HG02970 (cell line): ENCODE results near the gene NR1D1.

Experiments
- ATAC-seq: cut with Tn5 transposase; IDR thresholded peaks from one replicate; pipeline ENCODE4 v1.9.1; 2021; ENCODE audit warnings: mild to moderate bottlenecking, moderate library complexity, moderate number of reproducible peaks; ENCODE audit not compliant: unreplicated experiment, low FRiP score

The NR1D1 gene

DNA sequence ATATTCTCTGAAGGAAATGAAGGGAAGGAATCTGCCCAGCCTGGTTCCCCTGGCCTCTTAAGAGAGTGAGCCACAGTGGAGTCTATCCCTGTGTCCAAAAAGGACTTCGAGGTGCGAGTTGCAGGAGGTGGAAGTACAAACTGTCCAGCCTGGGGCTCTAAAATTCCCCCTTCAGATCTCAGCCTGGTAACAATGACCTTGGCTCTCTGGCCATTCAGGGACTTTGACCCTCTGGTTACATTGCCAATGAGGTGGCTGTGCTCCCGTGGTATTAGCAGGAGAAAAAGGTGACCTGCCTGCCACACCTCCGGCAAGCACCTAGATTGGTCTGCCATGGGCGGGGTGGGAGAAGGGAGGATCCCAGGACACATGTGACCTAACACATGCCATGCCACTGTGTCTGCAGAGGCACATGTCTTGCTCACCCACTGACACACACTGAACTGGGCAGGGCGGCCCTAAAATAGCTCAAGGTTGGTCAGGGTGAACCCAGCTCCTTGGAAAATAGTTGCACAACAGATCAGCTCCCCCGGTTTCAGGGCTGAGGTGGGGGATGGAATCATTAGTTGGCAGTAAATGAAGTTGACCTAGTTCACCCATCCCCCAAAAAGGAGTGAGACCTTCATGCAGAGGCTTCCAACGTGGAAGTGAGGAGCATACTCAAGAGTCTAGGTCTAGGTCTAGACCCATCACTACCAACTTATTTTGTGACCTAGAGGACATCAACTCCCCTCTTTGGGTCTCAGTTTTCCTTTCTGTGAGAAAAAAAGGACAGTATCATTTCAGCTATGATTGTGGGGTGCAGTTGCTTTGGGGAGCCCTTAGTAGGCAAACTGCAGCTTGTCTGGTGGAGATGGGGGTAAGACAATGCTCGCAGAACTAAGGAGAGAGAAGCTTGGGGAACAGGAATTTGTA, 2.2 kb downstream of the NR1D1 start:
- no peak for ATAC-seq

DNA sequence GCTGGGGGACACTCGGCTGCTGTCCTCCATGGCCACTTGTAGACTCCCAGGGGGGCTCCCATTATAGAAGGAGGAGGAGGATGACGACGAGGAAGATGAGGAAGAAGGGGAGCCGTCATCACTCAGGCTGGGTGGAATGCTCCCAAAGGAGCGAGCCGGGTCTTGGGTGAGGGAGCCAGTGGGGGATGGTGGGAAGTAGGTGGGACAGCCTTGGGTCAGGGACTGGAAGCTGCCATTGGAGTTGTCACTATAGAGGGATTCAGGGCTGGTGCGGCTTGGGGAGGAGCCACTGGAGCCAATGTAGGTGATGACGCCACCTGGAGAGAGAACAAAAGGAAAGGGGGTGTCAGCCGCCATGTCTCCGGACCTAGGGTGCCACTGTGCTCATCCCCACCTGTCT, 3.3 kb downstream of the NR1D1 start:
- no peak for ATAC-seq

DNA sequence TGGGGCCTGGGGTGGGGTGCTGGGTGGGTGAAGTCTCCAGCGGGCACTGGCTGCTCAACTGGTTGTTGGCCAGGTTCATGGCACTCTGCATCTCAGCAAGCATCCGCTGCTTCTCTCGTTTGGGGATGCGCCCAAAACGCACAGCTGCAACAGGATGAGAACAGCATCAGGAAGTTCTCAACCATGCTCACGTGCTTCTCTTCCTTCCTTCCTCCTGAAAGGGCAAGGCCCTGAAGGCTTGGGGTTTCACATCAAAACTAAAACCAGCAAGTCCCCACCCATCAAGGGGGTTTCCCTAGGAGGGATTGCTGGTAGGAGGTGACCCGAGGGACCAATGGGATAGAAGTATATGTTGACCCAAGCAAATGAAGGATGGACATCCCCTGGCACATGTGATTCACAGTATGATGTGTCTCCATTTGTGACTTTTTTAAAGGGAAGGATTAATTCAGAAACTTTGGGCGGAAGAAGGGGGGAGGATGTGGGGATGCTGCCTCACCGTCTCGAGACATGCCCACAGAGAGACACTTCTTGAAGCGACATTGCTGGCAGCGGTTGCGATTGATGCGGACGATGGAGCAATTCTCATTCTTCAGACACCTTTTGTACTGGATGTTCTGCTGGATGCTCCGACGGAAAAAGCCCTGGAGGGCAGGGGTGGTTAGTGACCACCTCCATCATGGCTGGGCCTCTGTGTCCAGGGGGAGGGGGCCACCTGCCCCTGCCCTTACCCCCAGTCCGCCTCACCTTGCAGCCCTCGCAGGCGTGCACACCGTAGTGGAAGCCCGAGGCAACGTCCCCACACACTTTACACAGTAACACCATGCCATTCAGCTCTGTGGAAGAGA, 4.2 kb downstream of the NR1D1 start:
- peak; percentile 49 for ATAC-seq

DNA sequence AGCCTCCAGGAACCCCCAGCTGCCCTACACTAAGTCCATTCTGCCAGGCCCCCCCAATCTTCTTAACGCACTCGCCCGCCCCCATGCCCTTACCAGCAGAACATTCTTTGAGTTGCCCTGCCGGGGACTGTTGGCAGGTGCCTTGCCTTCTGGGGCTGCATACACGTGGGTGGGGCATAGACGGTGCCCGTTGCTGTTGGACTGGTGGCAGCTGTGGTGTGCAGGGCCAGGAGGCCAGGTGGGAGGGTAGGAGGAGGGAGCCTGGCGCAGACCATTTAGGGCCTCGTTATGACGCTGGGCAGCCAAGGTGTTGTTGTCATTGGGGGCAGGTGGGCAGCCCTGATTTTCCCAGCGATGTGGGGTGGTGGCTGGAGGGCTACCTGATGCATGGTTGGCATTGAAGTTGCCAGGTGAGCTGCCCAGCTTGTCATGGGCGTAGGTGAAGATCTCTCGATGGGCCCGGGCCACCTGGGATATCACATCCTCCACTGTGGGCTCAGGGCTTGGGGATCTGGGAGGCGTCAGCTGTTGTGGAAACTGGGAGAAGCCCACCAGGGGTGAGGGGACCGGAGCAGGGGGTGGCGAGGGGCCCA, 4.9 kb downstream of the NR1D1 start:
- no peak for ATAC-seq

DNA sequence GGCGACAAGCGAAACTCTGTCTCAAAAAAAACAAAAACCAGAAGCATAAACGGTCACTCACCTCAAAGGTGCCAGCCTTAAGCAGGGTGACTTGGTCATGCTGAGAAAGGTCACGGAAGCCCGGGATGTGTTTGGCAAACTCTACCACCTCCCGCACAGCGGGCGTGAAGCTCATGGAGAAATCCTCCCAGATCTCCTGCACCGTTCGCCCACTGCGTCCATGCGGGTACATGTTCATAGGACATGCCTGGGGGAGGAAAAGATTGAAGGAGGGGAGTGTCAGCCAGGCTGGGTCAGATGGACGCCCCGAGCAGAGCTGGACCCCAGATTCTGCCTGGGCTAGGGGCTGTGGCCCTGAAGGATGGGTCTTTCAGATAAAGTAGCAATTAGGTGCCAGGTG, 5.5 kb downstream of the NR1D1 start:
- ATAC-seq: no peak

DNA sequence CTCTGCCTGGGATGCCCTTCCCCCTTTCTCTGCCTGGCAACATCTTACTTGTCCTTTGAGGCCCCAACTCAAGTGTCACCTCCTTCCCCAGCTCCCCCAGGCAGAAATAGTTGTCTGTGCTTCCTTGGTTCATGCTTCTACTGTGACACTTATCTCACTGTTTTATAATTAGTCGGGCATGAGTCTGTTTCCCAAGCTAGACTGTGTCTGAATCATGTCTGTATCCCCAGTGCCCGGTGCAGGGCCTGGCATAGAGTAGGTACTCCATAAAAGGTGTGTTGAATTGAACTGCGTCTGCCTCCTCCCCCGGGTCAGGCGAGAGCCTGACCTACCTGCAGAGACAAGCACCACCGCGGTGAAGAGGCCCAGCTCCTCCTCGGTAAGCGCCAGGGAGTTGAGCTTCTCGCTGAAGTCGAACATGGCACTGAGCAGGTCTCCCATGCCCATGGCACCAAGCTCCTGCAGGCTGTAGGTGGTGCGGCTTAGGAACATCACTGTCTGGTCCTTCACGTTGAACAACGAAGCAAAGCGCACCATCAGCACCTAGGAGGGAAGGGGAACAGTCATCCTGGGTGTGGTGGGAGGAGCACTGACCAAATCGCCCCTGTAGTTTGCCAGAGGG, 6.7 kb downstream of the NR1D1 start:
- ATAC-seq: no peak

DNA sequence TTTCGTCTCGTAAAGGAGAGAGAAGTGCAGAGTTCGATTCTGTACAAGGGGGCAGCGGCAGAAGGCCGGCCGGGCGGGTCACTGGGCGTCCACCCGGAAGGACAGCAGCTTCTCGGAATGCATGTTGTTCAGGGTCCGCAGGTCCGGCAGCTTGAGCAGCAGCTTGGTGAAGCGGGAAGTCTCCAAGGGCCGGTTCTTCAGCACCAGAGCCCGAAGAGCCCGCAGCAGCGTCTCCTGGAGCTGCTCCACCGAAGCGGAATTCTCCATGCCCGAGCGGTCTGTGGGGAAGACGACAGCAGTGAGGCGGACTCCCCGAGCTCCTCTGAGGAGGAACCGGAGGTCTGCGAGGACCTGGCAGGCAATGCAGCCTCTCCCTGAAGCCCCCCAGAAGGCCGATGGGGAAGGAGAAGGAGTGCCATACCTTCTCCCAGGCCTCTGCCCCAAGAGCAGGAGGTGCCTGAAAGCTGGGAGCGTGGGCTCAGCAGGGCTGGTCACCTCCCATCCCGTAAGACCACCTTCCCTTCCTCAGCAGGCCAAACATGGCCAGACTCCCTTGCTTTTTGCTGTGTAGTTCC, 7.3 kb downstream of the NR1D1 start:
- ATAC-seq: no peak

DNA sequence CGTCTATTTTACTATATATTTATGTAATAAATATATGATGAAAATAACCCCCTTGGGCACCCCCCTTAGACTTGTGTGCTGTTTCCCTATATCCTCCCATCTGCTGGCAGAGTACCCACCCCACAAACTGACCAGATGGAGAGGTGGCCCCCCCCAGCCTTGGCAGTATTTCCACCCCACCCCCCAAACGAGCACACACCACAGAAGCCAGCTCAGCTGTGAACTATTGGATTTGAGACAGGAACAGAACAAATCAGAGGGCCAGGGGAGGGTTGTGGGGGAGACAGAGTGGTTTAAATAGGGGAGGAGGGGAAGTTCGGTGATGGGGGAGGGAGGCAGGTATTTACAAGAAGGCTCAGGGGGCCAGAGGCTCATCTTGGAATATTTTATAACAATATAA, 7.8 kb downstream of the NR1D1 start:
- ATAC-seq: no peak

DNA sequence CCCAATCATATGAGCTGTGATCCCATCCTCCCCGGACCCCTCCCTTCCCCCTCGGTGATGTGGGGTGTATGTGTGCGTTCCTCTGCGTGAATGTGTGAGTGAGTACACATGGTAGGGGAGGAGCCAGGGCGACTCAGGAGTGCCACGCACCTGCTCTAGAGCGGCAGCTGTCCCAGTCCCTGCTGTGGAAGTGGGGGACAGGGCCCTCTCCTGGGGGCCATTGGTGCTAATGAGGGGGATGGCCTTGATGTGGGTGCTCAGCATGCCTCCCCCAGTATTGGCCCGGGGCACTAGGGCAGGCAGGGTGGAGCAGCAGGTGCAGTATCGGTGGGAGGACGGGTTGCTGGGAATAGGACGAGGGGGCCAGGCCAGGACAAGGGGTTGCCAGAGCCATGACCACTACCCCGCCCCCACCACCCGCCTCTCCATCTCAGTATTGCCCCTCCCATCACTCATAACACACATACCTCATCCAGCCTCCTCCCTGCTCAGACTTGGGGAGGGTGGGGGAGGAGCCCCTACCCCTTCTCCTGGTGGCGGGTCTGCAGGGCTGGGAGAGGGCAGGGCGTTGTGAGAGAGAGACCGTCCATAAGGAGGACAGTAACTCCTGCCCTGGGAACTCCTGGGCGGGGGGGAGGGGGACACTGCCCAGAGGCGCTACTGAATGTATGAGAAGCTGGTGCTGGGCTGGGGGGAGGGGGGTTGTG, 8.5 kb downstream of the NR1D1 start:
- no peak for ATAC-seq

DNA sequence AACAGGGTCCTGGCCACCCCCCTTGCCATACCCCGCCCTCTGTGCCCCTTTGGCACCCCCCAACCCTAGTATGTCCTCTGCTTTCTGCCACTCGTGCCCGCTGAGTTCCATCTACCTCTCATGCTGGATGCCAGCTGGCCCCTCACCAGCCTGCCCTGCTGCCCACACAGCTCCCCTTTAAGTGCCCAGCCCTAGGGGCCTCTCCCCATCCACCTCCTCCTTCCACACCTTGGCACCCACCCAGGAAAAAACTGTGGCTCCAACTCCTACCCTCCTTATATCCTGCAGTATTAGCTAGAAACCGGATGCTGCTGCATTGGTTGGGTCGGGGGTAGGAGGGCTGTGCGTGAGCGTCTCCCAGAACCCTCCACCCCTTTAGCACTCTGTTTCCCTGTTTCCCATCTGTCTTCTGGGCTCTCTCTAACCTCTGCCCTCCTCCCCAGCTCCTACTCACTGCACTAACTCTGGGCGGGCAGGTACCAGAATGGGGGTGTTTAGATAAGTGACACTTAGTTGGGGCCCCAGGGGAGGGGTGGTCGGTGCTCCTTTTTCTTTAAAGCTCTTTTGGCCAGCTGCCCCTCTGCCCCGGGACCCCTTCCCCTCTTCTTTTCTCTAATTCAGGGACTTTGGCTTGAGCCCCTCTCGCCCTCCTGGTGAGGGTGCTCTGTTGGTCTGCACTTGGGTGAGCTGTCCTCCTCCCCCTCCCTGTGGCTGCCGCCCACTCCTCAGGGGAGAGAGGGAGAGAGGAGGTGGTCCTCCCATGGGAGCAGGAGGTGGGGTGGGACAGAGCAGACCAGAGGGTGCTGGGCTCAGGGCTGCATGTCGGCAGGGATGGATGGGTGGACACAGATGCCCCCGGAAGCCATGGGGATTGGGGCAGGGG, 9.9 kb downstream of the NR1D1 start:
- no peak for ATAC-seq

DNA sequence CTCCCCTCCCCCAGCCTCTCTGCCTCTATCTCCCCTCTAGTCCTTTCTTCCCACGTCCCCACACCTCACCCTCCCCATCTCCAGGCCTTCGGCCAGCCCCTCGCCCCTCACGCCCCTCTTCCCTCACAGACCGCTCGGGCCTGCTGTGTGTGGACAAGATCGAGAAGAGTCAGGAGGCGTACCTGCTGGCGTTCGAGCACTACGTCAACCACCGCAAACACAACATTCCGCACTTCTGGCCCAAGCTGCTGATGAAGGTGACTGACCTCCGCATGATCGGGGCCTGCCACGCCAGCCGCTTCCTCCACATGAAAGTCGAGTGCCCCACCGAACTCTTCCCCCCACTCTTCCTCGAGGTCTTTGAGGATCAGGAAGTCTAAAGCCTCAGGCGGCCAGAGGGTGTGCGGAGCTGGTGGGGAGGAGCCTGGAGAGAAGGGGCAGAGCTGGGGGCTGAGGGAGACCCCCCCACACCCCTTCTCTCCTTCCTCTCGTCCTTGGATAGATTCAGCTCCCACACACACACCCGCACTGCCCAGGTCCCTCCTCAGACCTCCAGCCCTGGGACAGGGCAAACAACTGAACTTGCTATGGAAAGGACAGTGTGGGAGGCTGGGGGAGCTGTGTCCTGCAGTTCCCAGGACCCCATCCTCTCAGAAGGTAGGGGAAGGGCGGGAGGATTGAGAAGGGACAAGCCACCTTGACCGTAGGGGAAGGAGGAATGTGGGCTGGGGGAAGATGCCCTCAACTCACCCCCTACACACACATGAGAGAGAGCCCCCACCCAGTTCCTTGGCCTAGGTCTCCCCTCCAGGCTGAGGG, 11.1 kb downstream of the NR1D1 start:
- ATAC-seq: no peak

DNA sequence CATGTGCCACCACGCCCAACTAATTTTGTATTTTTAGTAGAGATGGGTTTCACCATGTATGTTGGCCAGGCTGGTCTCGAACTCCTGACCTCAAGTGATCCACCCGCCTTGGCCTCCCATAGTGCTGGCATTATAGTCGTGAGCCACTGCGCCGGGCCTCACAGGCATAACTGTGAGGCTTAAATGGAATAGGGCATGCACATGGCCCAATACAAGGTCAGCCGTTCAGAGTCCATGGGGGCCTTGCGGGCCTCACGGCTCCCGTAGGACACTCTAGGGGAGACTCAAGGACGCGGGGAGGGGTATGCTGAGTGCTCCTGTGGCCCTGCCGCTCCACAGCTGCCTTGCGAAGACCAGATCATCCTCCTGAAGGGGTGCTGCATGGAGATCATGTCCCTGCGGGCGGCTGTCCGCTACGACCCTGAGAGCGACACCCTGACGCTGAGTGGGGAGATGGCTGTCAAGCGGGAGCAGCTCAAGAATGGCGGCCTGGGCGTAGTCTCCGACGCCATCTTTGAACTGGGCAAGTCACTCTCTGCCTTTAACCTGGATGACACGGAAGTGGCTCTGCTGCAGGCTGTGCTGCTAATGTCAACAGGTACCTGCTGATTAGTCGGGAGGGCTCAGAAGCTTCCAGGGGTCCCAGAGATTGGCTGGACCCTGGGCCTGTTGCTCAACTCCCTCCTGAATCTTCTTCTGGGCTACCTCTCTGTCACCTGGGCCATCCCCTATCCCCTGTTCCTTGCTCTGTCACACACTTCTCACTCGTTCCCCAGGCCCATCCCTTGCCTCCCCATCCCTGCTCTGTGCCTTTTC, 12.3 kb downstream of the NR1D1 start:
- no peak for ATAC-seq

DNA sequence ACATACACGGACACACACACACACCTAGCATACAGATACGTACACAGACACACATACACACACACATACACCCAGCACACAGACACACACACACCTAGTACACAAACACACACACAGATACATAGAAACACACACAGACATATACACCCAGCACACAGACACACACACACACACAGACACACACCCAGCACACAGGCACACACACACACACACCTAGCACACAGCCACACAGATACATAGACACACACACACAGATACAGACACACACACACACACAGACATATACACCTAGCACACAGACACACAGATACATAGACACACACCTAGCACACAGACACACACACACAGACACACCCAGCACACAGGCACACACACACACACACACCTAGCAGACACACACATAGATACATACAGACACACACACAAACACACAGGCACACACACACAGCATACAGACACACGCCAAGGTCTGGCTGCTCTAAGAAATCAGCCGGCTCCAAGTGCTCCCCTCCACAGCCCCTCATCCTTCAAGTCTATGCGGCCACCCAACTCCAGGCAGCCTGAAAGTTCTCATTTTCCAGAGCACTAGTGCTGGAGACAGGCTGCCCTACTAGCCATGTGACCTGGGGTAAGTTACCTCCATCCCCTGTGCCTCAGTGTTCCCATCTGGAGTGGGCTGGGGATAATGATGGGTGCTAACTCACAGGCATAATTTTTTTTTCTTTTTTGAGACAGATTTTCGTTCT, 13.2 kb downstream of the NR1D1 start:
- no peak for ATAC-seq

DNA sequence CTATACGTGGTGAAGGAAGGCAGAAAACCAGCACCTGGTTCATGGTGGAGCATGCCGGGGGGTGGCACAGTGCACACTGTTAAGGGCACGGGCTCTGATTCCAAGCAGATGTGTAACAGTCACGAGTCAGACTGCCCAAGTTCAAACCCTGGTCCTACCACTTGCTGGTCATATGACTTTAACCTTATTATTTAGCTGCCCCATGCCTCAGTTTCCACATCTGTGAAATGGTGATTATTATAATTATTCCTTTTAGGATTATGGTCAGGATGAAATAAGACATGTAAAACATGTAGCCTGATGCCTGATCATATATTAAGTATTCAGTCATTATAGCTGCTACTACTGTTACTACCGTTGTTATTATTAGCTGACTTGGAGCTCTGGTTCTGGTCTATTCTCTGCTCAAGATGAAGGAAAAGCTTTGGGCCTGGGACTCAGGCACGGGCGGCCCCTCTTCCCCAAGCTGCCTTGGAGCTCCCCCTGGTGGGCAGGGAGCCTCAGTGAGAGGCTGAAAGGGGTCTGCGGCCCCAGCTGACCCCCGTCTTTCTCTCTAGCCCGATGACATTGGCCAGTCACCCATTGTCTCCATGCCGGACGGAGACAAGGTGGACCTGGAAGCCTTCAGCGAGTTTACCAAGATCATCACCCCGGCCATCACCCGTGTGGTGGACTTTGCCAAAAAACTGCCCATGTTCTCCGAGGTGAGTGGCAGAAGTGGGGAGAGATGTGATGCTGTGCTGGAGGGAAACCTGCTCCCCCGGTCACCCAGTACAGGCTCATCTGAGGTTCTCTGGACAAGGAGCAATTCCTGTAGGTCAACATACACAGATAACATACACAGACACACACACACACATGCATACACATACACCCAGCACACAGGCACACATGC, 14.0 kb downstream of the NR1D1 start:
- no peak for ATAC-seq

DNA sequence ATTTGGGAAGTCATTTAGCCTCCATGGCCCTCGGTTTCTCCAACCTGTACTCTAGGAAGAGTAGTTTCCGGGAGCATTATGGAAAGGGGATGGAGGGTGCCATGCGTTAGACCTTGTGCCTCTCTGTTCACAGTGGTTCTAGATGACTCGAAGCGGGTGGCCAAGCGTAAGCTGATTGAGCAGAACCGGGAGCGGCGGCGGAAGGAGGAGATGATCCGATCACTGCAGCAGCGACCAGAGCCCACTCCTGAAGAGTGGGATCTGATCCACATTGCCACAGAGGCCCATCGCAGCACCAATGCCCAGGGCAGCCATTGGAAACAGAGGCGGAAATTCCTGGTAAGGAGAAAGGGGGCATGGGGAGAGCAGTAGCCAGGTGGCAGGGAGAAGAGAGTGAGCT, 15.9 kb downstream of the NR1D1 start:
- ATAC-seq: no peak

DNA sequence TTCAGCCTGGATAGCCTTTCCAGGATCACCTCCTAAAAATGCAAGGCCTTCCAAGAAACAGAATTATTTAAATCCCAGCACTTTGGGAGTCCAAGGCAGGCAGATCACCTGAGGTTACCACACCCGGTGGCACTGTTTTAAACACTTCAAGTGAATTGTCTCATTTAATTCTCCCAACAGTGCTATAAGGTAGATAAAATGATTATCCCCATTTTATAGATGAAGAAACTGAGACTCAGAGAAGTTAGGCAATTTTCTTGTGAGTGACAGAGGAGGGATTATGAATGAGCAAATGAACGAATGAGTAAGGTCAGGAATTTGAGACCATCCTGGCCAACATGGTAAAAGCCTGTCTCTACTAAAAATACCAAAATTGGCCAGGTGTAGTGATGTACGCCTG, 20.8 kb downstream of the NR1D1 start:
- no peak for ATAC-seq
